ENCODE results near the gene LRRC8B.

DNA sequence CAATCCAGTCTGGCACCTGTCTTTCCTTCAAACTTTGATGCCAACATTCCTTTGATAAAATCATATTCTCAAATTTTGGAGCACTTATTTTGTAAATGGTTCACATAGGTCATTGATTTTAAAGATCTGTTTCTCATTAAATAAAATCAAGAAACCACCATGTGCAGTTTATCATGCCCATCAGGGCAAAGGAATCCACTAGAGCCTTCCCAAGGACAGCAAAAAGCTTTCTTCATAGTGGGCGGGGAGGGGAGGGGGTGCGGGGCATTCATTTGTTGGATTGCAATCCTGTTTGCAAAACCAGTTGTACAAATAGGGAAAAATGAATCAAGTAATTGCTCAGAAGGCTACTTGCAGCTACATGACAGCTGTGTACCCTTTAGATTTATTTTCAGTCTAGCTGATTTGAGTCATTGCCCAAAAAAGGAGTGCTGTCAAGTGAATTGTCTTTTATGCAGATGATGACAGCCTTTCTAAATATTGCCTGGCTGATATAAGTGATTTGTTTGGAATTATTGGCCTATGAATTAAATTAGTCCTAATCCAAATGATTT lies 23.0 kb downstream of the LRRC8B start:
- TF ChIP-seq, protein P1, sequence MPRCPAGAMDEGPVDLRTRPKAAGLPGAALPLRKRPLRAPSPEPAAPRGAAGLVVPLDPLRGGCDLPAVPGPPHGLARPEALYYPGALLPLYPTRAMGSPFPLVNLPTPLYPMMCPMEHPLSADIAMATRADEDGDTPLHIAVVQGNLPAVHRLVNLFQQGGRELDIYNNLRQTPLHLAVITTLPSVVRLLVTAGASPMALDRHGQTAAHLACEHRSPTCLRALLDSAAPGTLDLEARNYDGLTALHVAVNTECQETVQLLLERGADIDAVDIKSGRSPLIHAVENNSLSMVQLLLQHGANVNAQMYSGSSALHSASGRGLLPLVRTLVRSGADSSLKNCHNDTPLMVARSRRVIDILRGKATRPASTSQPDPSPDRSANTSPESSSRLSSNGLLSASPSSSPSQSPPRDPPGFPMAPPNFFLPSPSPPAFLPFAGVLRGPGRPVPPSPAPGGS (IDR thresholded peaks at IDR 0.05), result no peak
- TF ChIP-seq CHD2 (IDR thresholded peaks at IDR 0.05; ENCODE audit: low read length, partially characterized antibody) (no peak), SREBF2 (IDR thresholded peaks at IDR 0.05) (no peak), CEBPB (IDR thresholded peaks at IDR 0.05) (no peak), CHD4 (IDR thresholded peaks at IDR 0.05; ENCODE audit: borderline replicate concordance) (no peak), REST (IDR thresholded peaks at IDR 0.05) (no peak), RARB (CRISPR knock-in tag; IDR thresholded peaks at IDR 0.05) (no peak), EHMT2 (IDR thresholded peaks at IDR 0.05; ENCODE audit: low read depth) (no peak), KDM1A (IDR thresholded peaks at IDR 0.05; ENCODE audit: low read depth) (no peak), ESRRA (IDR thresholded peaks at IDR 0.05; ENCODE audit: borderline replicate concordance, low read length) (no peak), MAX (IDR thresholded peaks at IDR 0.05) (no peak)
- TF ChIP-seq, protein P2, sequence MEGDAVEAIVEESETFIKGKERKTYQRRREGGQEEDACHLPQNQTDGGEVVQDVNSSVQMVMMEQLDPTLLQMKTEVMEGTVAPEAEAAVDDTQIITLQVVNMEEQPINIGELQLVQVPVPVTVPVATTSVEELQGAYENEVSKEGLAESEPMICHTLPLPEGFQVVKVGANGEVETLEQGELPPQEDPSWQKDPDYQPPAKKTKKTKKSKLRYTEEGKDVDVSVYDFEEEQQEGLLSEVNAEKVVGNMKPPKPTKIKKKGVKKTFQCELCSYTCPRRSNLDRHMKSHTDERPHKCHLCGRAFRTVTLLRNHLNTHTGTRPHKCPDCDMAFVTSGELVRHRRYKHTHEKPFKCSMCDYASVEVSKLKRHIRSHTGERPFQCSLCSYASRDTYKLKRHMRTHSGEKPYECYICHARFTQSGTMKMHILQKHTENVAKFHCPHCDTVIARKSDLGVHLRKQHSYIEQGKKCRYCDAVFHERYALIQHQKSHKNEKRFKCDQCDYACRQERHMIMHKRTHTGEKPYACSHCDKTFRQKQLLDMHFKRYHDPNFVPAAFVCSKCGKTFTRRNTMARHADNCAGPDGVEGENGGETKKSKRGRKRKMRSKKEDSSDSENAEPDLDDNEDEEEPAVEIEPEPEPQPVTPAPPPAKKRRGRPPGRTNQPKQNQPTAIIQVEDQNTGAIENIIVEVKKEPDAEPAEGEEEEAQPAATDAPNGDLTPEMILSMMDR (IDR thresholded peaks at IDR 0.05), result no peak
- TF ChIP-seq, protein P3, sequence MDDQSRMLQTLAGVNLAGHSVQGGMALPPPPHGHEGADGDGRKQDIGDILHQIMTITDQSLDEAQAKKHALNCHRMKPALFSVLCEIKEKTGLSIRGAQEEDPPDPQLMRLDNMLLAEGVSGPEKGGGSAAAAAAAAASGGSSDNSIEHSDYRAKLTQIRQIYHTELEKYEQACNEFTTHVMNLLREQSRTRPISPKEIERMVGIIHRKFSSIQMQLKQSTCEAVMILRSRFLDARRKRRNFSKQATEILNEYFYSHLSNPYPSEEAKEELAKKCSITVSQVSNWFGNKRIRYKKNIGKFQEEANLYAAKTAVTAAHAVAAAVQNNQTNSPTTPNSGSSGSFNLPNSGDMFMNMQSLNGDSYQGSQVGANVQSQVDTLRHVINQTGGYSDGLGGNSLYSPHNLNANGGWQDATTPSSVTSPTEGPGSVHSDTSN (IDR thresholded peaks at IDR 0.05), result no peak

Measured in A549 (cell line).